GM12872 (cell line): ENCODE results near the gene BBS12.

Source experiments
- CTCF ChIP-seq: IDR thresholded peaks from 3 replicates; pipeline ENCODE4 v1.5.1; 2011; ENCODE audit warnings: low read depth, mild to moderate bottlenecking, low read length, moderate library complexity; ENCODE audit not compliant: insufficient read depth

The BBS12 gene

GRCh38 chr4:122695226-122695625, 37.3 kb upstream of the BBS12 start:
- no peak for TF ChIP-seq CTCF

DNA sequence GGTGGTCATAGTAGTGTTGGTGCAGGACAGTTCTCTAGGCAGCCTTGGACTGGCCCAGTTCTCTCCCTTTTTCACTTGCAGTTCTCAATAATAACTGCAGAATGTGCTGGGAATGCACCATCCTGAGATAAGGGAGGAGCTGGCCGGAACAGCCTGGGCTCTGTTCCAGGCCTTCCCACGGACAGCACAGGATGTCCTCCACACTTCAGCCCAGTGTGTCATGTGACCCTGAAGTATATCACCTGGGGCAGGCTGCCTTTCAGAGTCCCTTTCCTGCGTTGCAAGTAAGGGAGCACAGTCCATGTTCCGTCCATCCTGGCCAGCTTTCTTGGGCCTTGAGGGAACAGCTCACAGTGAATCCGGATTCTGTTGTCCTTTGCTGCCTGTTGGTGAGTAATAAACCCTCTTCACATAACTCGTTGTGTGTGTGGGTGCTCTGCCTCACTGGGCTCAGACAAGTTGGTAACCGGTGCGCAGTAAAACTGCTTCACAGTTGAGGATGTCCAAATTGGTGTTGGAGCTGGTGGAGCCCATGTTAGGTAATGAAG, 32.3 kb upstream of the BBS12 start:
- TF ChIP-seq CTCF = no peak

- no peak for TF ChIP-seq CTCF
Observed at GRCh38 chr4:122701061-122701460, 31.4 kb upstream of the BBS12 start.

GRCh38 chr4:122701965-122702364, 30.5 kb upstream of the BBS12 start:
- TF ChIP-seq CTCF = no peak

DNA sequence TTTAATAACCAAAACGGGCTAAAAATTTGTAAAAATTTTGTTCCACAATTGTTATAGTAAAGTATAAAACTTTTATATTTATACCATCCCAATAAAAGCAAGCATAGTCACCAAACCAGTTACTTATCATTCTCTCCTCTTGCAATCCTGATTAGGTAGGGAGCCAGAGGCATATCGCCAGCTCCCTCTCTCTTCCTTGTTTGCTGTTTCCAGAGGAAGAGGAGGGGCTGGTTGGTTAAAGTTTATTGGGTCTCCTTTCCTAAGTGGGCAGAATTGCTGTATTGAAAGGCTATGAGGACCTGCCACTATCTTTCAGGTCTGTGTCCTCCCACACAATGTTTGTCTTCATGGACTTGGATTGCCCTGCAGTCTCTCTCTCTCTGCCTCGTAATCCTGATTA, 29.6 kb upstream of the BBS12 start:
- TF ChIP-seq CTCF = no peak

DNA sequence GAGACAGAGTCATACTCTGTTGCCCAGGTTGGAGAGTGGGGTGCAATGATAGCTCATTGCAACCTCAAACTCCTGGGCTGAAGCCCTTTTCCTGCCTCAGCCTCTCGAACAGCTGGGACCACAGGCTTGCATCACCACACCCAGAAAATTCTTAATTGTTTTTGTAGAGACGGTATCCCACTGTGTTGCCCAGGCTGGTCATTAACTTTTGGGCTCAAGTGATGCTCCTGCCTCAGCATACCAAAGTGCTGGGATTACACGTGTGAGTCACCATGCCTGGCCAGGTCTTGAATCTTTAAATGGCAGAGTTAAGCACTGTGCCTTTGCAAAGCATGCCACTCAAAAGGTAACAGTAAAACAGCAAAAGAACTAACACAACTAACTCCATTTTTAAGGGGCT, 28.6 kb upstream of the BBS12 start:
- TF ChIP-seq CTCF = no peak

DNA sequence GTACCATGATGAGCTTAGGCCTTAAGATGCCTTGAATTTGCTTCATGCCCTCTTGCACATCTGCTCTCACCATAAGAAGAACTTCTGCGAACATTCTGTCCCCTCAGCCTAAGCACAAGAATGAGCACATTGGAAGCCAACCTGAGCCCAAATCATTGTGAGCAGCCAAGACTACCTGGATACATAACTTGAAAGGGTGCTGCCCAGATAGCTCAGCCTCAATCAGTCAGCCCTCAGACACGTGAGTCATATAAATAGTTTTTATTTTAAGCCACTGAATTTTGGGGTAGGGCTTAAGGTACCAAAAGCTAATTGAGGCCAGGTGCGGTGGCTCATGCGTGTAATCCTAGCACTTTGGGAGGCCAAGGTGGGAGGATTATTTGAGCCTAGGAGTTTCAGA, 27.5 kb upstream of the BBS12 start:
- no peak for TF ChIP-seq CTCF

DNA sequence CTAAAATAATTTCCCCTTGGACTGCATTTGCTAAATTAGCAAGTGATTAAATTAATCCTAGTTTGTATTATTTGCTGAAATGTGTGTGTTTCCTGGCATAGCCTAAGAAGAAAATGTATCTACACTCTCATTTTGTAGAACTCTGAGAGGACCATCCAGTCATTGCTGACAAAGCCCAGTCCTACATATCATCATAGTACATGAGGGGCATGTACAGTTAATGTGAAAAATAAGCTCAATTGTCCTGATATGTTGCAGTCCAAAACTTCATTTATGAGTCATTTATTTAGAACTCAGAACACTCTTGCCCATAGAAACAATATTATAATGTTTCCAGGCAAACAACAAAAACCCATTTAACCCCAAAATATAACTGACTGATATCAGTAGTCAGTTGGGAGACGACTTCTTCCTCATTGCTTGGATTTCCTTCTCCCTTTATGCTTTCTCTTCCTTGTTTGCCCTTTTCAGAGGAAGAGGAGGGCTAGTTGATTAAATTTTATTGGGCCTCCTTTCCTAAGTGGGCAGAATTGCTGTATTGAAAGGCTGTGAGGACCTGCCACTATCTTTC, 26.9 kb upstream of the BBS12 start:
- TF ChIP-seq CTCF = no peak
